Neuronal stem cell (in vitro differentiated cells): ENCODE results near the gene KLHDC8B.

Source experiments
- DNase-seq: peaks from one replicate; pipeline ENCODE4 v3.0.0-alpha.2; 2013; ENCODE audit warnings: low spot score
- H2AFZ ChIP-seq: one replicate; pipeline ENCODE4 v1.6.1; 2013; ENCODE audit warnings: mild to moderate bottlenecking, low read length, inconsistent platforms
- H2AK5ac ChIP-seq: 2 replicates; pipeline ENCODE4 v1.6.1; 2013; ENCODE audit warnings: low read depth, mild to moderate bottlenecking, inconsistent platforms, low read length, moderate library complexity, mixed read lengths
- H2BK120ac ChIP-seq: 2 replicates; pipeline ENCODE4 v1.6.1; 2013; ENCODE audit warnings: low read depth, mild to moderate bottlenecking, inconsistent platforms, low read length, moderate library complexity, mixed read lengths
- H2BK12ac ChIP-seq: one replicate; pipeline ENCODE4 v1.6.1; 2013; ENCODE audit warnings: low read length, inconsistent platforms
- H2BK15ac ChIP-seq: 2 replicates; pipeline ENCODE4 v1.6.1; 2013; ENCODE audit warnings: mild to moderate bottlenecking, low read length, inconsistent platforms, mixed read lengths
- H2BK5ac ChIP-seq: one replicate; pipeline ENCODE4 v1.6.1; 2013; ENCODE audit warnings: inconsistent platforms, mild to moderate bottlenecking, low read length, moderate library complexity
- H3K14ac ChIP-seq: one replicate; pipeline ENCODE4 v1.6.1; 2013; ENCODE audit warnings: low read length, inconsistent platforms
- H3K18ac ChIP-seq: 2 replicates; pipeline ENCODE4 v1.6.1; 2013; ENCODE audit warnings: low read length, inconsistent platforms
- H3K23ac ChIP-seq: 2 replicates; pipeline ENCODE4 v1.6.1; 2013; ENCODE audit warnings: low read depth, mild to moderate bottlenecking, mixed read lengths, low read length, inconsistent platforms; ENCODE audit not compliant: poor library complexity
- H3K27ac ChIP-seq: replicated peaks from 3 replicates; pipeline ENCODE4 v1.5.1; 2013; ENCODE audit warnings: low read length, inconsistent platforms
- H3K27me3 ChIP-seq, 3 experiments: 2 replicates each; pipeline ENCODE4 v1.6.1; 2013; ENCODE audit warnings: low read length in 3 of 3, mild to moderate bottlenecking in 2 of 3, inconsistent platforms in 1 of 3, low read depth in 1 of 3, mixed read lengths in 1 of 3, moderate library complexity in 1 of 3; ENCODE audit not compliant: control insufficient read depth in 3 of 3, insufficient read depth in 3 of 3
- H3K36me3 ChIP-seq, 2 donors: replicated peaks in 1 of 2; 2 replicates each; pipeline ENCODE4 v1.6.1; 2013; ENCODE audit warnings: low read length in 2 of 2; ENCODE audit not compliant: control insufficient read depth in 2 of 2, insufficient read depth in 2 of 2
- H3K4ac ChIP-seq: 2 replicates; pipeline ENCODE4 v1.6.1; 2013; ENCODE audit warnings: inconsistent platforms, mild to moderate bottlenecking, low read length, moderate library complexity
- H3K4me1 ChIP-seq, 2 donors: 1 replicate in 1 of 2; 2 replicates in 1 of 2; pipeline ENCODE4 v1.6.1; 2013; ENCODE audit warnings: low read length in 2 of 2, low read depth in 1 of 2; ENCODE audit not compliant: control insufficient read depth in 2 of 2, insufficient read depth in 1 of 2
- H3K4me2 ChIP-seq: one replicate; pipeline ENCODE4 v1.6.1; 2013; ENCODE audit warnings: mild to moderate bottlenecking, low read length, inconsistent platforms; ENCODE audit not compliant: insufficient read depth, poor library complexity, severe bottlenecking
- H3K4me3 ChIP-seq, 2 donors: 2 replicates each; pipeline ENCODE4 v1.5.1; 2013; ENCODE audit warnings: low read length in 2 of 2, mild to moderate bottlenecking in 2 of 2, inconsistent platforms in 1 of 2, moderate library complexity in 1 of 2
- H3K79me1 ChIP-seq: one replicate; pipeline ENCODE4 v1.6.1; 2013; ENCODE audit warnings: low read depth, mild to moderate bottlenecking, inconsistent platforms, low read length, moderate library complexity
- H3K9ac ChIP-seq: one replicate; pipeline ENCODE4 v1.6.1; 2013; ENCODE audit warnings: mild to moderate bottlenecking, low read depth, low read length, inconsistent platforms; ENCODE audit not compliant: poor library complexity
- H3K9me3 ChIP-seq, 2 donors: replicated peaks in 1 of 2; 2 replicates each; pipeline versions ENCODE3 to v1.6.1; 2013; ENCODE audit warnings: low read length in 2 of 2, mild to moderate bottlenecking in 2 of 2, inconsistent platforms in 1 of 2, low read depth in 1 of 2, mixed read lengths in 1 of 2, moderate library complexity in 1 of 2; ENCODE audit not compliant: control insufficient read depth in 2 of 2, insufficient read depth in 1 of 2
- H4K8ac ChIP-seq: one replicate; pipeline ENCODE4 v1.6.1; 2013; ENCODE audit warnings: low read depth, mild to moderate bottlenecking, inconsistent platforms, low read length, moderate library complexity
- H4K91ac ChIP-seq: one replicate; pipeline ENCODE4 v1.6.1; 2013; ENCODE audit warnings: low read length, low read depth, mild to moderate bottlenecking, inconsistent platforms; ENCODE audit not compliant: poor library complexity
- WGBS, 2 donors: extraction: QIAGEN DNeasy Blood & Tissue Kit; methylation state at CpG; one replicate each; pipeline ENCODE4 v1.1.7; 2013; ENCODE audit warnings: missing lambda C conversion rate in 2 of 2, mixed read lengths in 1 of 2; ENCODE audit not compliant: insufficient read length in 2 of 2, insufficient replicate concordance in 1 of 2; ENCODE audit errors: extremely low coverage in 2 of 2; 5-methylcytosine and 5-hydroxymethylcytosine counted together

The KLHDC8B gene

GRCh38 chr3:49151610-49152009 lies 19.8 kb upstream of the KLHDC8B start:
- no peak overlapping the region for H3K9ac ChIP-seq
- no peak overlapping the region for H3K23ac ChIP-seq
- WGBS, 2 donors: no CpG with 5 or more reads among the region's 2 CpGs
- H4K8ac ChIP-seq: no peak overlapping the region
- no peak overlapping the region for H2BK5ac ChIP-seq
- H3K27me3 ChIP-seq: peaks cover 0 to 5% (median 0%) of the 10 kb centered on the region in 3 experiments
- no peak for DNase-seq
- H2AFZ ChIP-seq: no peak overlapping the region
- no peaks in the 10 kb centered on the region for H3K4me1 ChIP-seq
- no peak overlapping the region for H3K27ac ChIP-seq
- no peak overlapping the region for H2BK120ac ChIP-seq
- no peak overlapping the region for H2BK12ac ChIP-seq
- no peak overlapping the region for H2BK15ac ChIP-seq
- H3K18ac ChIP-seq: no peak overlapping the region
- no peak overlapping the region for H3K14ac ChIP-seq
- H4K91ac ChIP-seq: no peak overlapping the region
- peaks cover 0 to 4% of the 10 kb centered on the region in 2 donors for H3K9me3 ChIP-seq
- H3K36me3 ChIP-seq: no peaks in the 10 kb centered on the region
- no peak overlapping the region for H3K4me2 ChIP-seq
- H3K4ac ChIP-seq: no peak overlapping the region
- H3K79me1 ChIP-seq: no peaks in the 10 kb centered on the region
- no peak overlapping the region for H3K4me3 ChIP-seq
- no peak overlapping the region for H2AK5ac ChIP-seq

GRCh38 chr3:49153349-49153912 lies 18.0 kb upstream of the KLHDC8B start:
- H3K23ac ChIP-seq: no peak overlapping the region
- H3K36me3 ChIP-seq: no peaks in the 10 kb centered on the region
- H2BK5ac ChIP-seq: peak overlapping the region; percentile 68
- no peak overlapping the region for H3K27ac ChIP-seq
- peaks cover 0 to 4% of the 10 kb centered on the region in 2 donors for H3K9me3 ChIP-seq
- H4K8ac ChIP-seq: no peak overlapping the region
- no peak overlapping the region for H3K18ac ChIP-seq
- H2BK15ac ChIP-seq: no peak overlapping the region
- no peak overlapping the region for H2BK120ac ChIP-seq
- H3K4ac ChIP-seq: no peak overlapping the region
- peak overlapping the region in 1 of 2 donors; percentile 18 for H3K4me3 ChIP-seq
- H3K9ac ChIP-seq: no peak overlapping the region
- H3K4me2 ChIP-seq: no peak overlapping the region
- H2AK5ac ChIP-seq: no peak overlapping the region
- H2BK12ac ChIP-seq: no peak overlapping the region
- no CpG with 5 or more reads among the region's 3 CpGs for WGBS, 2 donors
- no peaks in the 10 kb centered on the region for H3K4me1 ChIP-seq
- no peaks in the 10 kb centered on the region for H3K79me1 ChIP-seq
- H3K27me3 ChIP-seq: peaks cover 0 to 5% (median 0%) of the 10 kb centered on the region in 3 experiments
- no peak for DNase-seq
- no peak overlapping the region for H2AFZ ChIP-seq
- no peak overlapping the region for H4K91ac ChIP-seq
- peak overlapping the region; percentile 15 for H3K14ac ChIP-seq

GRCh38 chr3:49157289-49157688 lies 14.1 kb upstream of the KLHDC8B start:
- H3K4me3 ChIP-seq: no peak overlapping the region
- H3K14ac ChIP-seq: no peak overlapping the region
- no peaks in the 10 kb centered on the region for H3K4me1 ChIP-seq
- no peaks in the 10 kb centered on the region for H3K79me1 ChIP-seq
- no peak overlapping the region for H3K18ac ChIP-seq
- H2BK12ac ChIP-seq: no peak overlapping the region
- no peak overlapping the region for H3K27ac ChIP-seq
- H4K91ac ChIP-seq: no peak overlapping the region
- no peak overlapping the region for H2AFZ ChIP-seq
- peaks cover 5 to 12% of the 10 kb centered on the region in 2 donors for H3K36me3 ChIP-seq
- H3K27me3 ChIP-seq: peaks cover 0 to 2% (median 0%) of the 10 kb centered on the region in 3 experiments
- no peak overlapping the region for H4K8ac ChIP-seq
- no peak overlapping the region for H2AK5ac ChIP-seq
- no peak overlapping the region for H2BK120ac ChIP-seq
- no CpG with 5 or more reads among the region's 1 CpG for WGBS, 2 donors
- no peak overlapping the region for H3K9ac ChIP-seq
- H3K4me2 ChIP-seq: no peak overlapping the region
- DNase-seq: no peak
- no peak overlapping the region for H3K4ac ChIP-seq
- no peak overlapping the region for H2BK15ac ChIP-seq
- peaks cover 0 to 2% of the 10 kb centered on the region in 2 donors for H3K9me3 ChIP-seq
- H2BK5ac ChIP-seq: no peak overlapping the region
- H3K23ac ChIP-seq: no peak overlapping the region

- WGBS, 2 donors: no CpG with 5 or more reads among the region's 5 CpGs
- H3K4me2 ChIP-seq: no peak overlapping the region
- no peak for DNase-seq
- H3K4ac ChIP-seq: no peak overlapping the region
- H3K27ac ChIP-seq: no peak overlapping the region
- no peak overlapping the region for H3K18ac ChIP-seq
- no peaks in the 10 kb centered on the region for H3K79me1 ChIP-seq
- H2AFZ ChIP-seq: no peak overlapping the region
- peaks cover 0 to 2% (median 0%) of the 10 kb centered on the region in 3 experiments for H3K27me3 ChIP-seq
- peaks cover 0 to 5% of the 10 kb centered on the region in 2 donors for H3K9me3 ChIP-seq
- no peak overlapping the region for H3K4me3 ChIP-seq
- peaks cover 12 to 20% of the 10 kb centered on the region in 2 donors for H3K36me3 ChIP-seq
- H2BK12ac ChIP-seq: no peak overlapping the region
- H3K9ac ChIP-seq: no peak overlapping the region
- no peak overlapping the region for H2BK120ac ChIP-seq
- H4K91ac ChIP-seq: no peak overlapping the region
- H2BK15ac ChIP-seq: no peak overlapping the region
- no peak overlapping the region for H4K8ac ChIP-seq
- H3K14ac ChIP-seq: no peak overlapping the region
- H3K4me1 ChIP-seq: no peaks in the 10 kb centered on the region
- no peak overlapping the region for H3K23ac ChIP-seq
- H2AK5ac ChIP-seq: no peak overlapping the region
- H2BK5ac ChIP-seq: no peak overlapping the region
These were observed 13.2 kb upstream of the KLHDC8B start for GRCh38 chr3:49158103-49158709.
